GM23338 (cell line): ENCODE results near the gene BCAS3. TPM values are rescaled to one million over a fixed set of nuclear protein-coding genes. Genes with fewer than 3 reads are reported as not detected.

Source experiments
- CTCF ChIP-seq, 2 experiments: fragments of 200-600 bp in 1 of 2; sonication (generic) in 1 of 2; conservative IDR thresholded peaks; 2 replicates each; pipeline versions ENCODE4 v1.5.1 to v1.6.1; 2016 to 2017; ENCODE audit warnings: antibody characterized with exemption in 2 of 2, low read depth in 2 of 2, mild to moderate bottlenecking in 2 of 2, moderate library complexity in 1 of 2
- JUNB ChIP-seq: IDR thresholded peaks from one replicate; pipeline ENCODE4 v1.6.1; 2016; ENCODE audit warnings: antibody characterized with exemption; ENCODE audit not compliant: unreplicated experiment
- NANOG ChIP-seq: IDR thresholded peaks from 2 replicates; pipeline ENCODE4 v1.6.1; 2016; ENCODE audit warnings: antibody characterized with exemption, borderline replicate concordance
- POLR2AphosphoS5 ChIP-seq: IDR thresholded peaks from 2 replicates; pipeline ENCODE4 v1.6.1; 2016; ENCODE audit warnings: antibody characterized with exemption, low read depth
- STAT1 ChIP-seq: IDR thresholded peaks from one replicate; pipeline ENCODE4 v1.6.1; 2016; ENCODE audit warnings: antibody characterized with exemption; ENCODE audit not compliant: unreplicated experiment
- ZNF114 ChIP-seq: fragments of 250-450 bp; sonication (Bioruptor Pico); IDR thresholded peaks from 2 replicates; pipeline ENCODE4 v1.5.0; 2020; ENCODE audit warnings: mild to moderate bottlenecking, moderate library complexity
- polyA plus RNA-seq: library from polyadenylated mRNA; unstranded; fragments of >200 nt; fragmentation: Nextera tagmentation; extraction: Ambion mirVana; gene quantifications from 2 replicates; pipeline ENCODE4 v1.2.1, GENCODE V29; 2016
- total RNA-seq: library from RNA; depleted of rRNA; stranded (reverse); fragments of >200 nt; shearing (Covaris generic); gene quantifications from 2 replicates; pipeline ENCODE4 v1.2.3, GENCODE V29; 2014
- TF ChIP-seq, protein P1 (sequence below): fragments of 250-450 bp; sonication (Bioruptor Pico); IDR thresholded peaks from 2 replicates; pipeline ENCODE4 v1.5.0; 2020; ENCODE audit warnings: mild to moderate bottlenecking, moderate library complexity

Gene BCAS3
- total and polyA plus RNA-seq, 2 experiments from 2014 or later: 8.2 to 28.0 TPM

- TF ChIP-seq, protein P1, sequence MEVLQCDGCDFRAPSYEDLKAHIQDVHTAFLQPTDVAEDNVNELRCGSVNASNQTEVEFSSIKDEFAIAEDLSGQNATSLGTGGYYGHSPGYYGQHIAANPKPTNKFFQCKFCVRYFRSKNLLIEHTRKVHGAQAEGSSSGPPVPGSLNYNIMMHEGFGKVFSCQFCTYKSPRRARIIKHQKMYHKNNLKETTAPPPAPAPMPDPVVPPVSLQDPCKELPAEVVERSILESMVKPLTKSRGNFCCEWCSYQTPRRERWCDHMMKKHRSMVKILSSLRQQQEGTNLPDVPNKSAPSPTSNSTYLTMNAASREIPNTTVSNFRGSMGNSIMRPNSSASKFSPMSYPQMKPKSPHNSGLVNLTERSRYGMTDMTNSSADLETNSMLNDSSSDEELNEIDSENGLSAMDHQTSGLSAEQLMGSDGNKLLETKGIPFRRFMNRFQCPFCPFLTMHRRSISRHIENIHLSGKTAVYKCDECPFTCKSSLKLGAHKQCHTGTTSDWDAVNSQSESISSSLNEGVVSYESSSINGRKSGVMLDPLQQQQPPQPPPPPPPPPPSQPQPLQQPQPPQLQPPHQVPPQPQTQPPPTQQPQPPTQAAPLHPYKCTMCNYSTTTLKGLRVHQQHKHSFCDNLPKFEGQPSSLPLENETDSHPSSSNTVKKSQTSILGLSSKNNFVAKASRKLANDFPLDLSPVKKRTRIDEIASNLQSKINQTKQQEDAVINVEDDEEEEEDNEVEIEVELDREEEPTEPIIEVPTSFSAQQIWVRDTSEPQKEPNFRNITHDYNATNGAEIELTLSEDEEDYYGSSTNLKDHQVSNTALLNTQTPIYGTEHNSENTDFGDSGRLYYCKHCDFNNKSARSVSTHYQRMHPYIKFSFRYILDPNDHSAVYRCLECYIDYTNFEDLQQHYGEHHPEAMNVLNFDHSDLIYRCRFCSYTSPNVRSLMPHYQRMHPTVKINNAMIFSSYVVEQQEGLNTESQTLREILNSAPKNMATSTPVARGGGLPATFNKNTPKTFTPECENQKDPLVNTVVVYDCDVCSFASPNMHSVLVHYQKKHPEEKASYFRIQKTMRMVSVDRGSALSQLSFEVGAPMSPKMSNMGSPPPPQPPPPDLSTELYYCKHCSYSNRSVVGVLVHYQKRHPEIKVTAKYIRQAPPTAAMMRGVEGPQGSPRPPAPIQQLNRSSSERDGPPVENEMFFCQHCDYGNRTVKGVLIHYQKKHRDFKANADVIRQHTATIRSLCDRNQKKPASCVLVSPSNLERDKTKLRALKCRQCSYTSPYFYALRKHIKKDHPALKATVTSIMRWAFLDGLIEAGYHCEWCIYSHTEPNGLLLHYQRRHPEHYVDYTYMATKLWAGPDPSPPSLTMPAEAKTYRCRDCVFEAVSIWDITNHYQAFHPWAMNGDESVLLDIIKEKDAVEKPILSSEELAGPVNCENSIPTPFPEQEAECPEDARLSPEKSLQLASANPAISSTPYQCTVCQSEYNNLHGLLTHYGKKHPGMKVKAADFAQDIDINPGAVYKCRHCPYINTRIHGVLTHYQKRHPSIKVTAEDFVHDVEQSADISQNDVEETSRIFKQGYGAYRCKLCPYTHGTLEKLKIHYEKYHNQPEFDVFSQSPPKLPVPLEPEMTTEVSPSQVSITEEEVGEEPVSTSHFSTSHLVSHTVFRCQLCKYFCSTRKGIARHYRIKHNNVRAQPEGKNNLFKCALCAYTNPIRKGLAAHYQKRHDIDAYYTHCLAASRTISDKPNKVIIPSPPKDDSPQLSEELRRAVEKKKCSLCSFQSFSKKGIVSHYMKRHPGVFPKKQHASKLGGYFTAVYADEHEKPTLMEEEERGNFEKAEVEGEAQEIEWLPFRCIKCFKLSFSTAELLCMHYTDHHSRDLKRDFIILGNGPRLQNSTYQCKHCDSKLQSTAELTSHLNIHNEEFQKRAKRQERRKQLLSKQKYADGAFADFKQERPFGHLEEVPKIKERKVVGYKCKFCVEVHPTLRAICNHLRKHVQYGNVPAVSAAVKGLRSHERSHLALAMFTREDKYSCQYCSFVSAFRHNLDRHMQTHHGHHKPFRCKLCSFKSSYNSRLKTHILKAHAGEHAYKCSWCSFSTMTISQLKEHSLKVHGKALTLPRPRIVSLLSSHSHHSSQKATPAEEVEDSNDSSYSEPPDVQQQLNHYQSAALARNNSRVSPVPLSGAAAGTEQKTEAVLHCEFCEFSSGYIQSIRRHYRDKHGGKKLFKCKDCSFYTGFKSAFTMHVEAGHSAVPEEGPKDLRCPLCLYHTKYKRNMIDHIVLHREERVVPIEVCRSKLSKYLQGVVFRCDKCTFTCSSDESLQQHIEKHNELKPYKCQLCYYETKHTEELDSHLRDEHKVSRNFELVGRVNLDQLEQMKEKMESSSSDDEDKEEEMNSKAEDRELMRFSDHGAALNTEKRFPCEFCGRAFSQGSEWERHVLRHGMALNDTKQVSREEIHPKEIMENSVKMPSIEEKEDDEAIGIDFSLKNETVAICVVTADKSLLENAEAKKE (CRISPR knock-in tag): no peak
- TF ChIP-seq STAT1 (no peak), JUNB (no peak), CTCF (conservative IDR thresholded peaks at IDR 0.05; ENCODE audit: low read depth in 2 of 2) (no peak), ZNF114 (CRISPR knock-in tag) (no peak), NANOG (no peak), POLR2AphosphoS5 (no peak)
Observed at GRCh38 chr17:61323003-61323908, 645.6 kb downstream of the BCAS3 start (continued).
